Measurements from ENCODE around the gene MED4. TPM values are rescaled to one million over a fixed set of nuclear protein-coding genes. Genes with fewer than 3 reads are reported as not detected.

The MED4 gene
- total RNA-seq, 1 donor from 2014 or later, result 28.2 TPM

DNA sequence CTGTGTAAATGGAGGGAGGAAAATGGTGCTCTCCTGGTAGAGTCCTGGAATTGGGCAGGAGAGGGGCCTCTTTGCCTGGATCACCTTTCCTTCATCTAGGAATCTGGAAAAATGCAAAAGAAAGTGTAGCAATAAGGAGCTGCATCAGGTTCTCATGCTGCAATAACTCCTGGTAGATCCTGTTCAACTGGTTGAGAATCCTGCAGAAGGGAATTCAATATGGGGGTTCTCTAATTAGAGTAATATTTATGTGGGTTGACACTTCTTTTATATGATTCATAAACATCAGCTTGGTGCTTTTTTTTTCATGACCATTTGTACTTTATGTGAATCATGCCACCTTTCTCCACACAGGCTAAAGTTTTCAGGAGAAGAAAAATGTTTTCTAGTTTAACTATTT lies 66.8 kb downstream of the MED4 start:
- DNase-seq, result no peak

Other genes with a start within 250 kb of the MED4 start
- gene SUCLA2, start 93.8 kb downstream of the MED4 start, total RNA-seq, result 39.1 and 54.9 TPM in 2 replicates
- gene NUDT15, start 57.4 kb downstream of the MED4 start, total RNA-seq, result 18.2 and 35.1 TPM in 2 replicates
- gene ITM2B, start 138.1 kb upstream of the MED4 start, total RNA-seq, result 327 and 538 TPM in 2 replicates
- 41.7 and 61.2 TPM in 2 replicates for gene RB1, start 208.6 kb upstream of the MED4 start, total RNA-seq

Data from dermis blood vessel endothelial cell (primary cell).